Coronary artery (tissue), 2 donors: ENCODE results near the gene OTUD4.
"Not testable (repeated sequence)": the region's sequence is repeated elsewhere in the genome, so short reads cannot be mapped to it uniquely, and the experiment has no call there.

Experiments used
- DNase-seq: peaks from one replicate; pipeline ENCODE4 v3.0.0-alpha.2; 2017; ENCODE audit warnings: low spot score
- H3K27ac ChIP-seq, 2 donors: fragments of 200-600 bp; sonication (generic); one replicate each; pipeline ENCODE4 v1.5.1; 2016 to 2019
- H3K4me3 ChIP-seq: fragments of 200-600 bp; sonication (generic); 2 replicates; pipeline ENCODE4 v1.5.1; 2016; ENCODE audit warnings: mild to moderate bottlenecking, moderate library complexity
- TF ChIP-seq, protein P1 (sequence below): fragments of 200-600 bp; sonication (generic); IDR thresholded peaks from one replicate; pipeline ENCODE4 v1.5.1; 2019; ENCODE audit warnings: antibody characterized with exemption

The OTUD4 gene

DNA sequence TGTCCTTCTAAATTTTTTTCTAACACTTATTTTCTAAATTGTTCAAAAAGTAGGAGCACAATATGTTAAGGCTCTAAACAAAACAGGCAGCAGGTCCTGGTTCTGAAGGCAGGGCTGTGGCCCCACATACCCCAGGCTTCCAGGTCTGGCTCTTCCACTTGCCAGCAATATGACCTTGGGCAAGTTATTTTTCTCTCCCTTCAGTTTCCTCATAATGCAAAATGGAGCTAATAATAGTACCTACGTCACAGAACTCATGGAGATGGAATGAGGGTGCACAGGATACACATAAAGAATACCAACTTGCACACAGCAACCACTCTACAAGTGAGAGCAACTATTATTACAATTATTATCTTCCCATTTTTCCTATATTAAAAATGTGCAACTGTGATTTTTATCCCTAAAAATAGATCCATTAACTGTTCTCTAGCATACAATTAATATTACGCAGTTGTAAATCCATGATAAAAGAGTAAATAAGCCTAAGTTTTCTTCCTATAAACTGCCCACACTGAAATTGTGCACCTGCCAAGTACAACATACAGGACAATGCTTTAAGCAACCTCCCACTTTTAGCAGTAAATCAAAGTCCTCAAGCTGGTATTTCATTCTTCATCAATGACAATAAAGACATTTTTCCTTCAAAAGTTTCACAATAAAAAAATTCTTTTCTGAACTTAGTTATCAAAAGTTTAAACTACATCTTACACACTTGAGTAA is 27.0 kb downstream of the OTUD4 start:
- H3K4me3 ChIP-seq = no peak overlapping the region
- DNase-seq = no peak
- H3K27ac ChIP-seq = no peak overlapping the region
- TF ChIP-seq, protein P1, sequence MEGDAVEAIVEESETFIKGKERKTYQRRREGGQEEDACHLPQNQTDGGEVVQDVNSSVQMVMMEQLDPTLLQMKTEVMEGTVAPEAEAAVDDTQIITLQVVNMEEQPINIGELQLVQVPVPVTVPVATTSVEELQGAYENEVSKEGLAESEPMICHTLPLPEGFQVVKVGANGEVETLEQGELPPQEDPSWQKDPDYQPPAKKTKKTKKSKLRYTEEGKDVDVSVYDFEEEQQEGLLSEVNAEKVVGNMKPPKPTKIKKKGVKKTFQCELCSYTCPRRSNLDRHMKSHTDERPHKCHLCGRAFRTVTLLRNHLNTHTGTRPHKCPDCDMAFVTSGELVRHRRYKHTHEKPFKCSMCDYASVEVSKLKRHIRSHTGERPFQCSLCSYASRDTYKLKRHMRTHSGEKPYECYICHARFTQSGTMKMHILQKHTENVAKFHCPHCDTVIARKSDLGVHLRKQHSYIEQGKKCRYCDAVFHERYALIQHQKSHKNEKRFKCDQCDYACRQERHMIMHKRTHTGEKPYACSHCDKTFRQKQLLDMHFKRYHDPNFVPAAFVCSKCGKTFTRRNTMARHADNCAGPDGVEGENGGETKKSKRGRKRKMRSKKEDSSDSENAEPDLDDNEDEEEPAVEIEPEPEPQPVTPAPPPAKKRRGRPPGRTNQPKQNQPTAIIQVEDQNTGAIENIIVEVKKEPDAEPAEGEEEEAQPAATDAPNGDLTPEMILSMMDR = no peak

DNA sequence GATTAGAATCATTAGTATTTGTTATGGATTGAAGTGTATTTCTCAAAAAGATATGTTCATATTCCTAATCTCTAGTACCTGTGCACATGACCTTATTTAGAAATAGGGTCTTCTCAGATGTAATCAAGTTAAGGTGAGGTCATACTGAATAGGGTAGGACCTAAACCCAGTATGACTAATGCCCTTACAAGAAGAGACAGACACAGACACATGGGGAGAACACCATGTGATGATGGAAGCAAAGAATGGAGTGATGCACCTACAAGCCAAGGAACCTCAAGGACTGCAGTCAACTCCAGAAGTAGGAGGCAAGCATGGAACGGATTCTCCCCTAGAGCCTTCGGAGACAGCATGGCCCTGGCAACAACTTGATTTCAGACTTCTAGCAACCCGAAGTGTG is 31.4 kb downstream of the OTUD4 start:
- no peak overlapping the region for H3K27ac ChIP-seq
- DNase-seq = no peak
- no peak overlapping the region for H3K4me3 ChIP-seq
- TF ChIP-seq, protein P1 = no peak

DNA sequence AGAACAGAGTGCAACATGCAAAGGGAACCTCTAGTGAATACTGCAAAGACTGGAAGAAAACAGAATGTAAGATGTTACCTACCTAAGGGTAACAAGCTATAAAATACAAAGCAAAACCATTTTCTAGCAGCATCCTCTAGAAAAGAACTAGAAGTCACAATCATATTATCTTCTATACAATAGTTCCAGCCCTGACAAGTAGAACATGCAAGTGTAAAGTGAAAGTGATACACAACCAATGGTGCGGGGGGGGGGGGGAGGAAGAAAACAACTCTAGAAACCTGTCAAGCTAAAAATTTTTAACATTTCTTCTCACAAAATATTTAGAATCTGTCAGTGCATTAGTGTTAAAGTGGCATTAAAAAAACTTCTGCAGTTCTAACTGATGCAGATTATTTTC is 44.2 kb downstream of the OTUD4 start:
- not testable (repeated sequence) for DNase-seq, H3K4me3 ChIP-seq, H3K27ac ChIP-seq

DNA sequence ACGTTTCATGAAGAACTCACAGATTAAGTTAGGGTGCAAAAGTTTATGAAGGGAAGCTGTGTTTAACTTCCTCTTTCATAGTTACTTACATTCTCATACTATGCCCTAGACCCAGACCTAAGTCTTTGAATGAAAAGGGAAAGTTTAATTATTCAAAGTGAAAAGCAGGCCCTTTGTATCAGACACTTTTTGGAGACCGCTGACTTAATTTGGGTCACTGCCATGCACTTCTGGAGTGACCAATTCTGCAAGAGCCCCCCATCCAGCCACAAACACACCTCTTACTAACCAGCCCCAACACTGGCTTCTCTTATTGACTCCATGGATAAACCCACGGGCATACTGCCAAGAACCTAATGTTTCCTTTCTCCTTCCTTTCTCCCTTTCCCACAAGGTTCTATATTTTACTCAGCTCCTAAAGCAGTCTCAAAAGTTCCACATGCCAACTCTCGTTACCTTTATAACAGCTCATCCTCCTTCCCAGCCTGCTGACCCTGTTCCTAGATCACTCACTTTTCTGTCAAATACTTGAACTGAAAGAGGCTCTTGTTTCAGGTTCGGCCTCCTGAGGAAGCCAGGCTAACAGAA is 47.8 kb downstream of the OTUD4 start:
- TF ChIP-seq, protein P1 = no peak
- no peak for DNase-seq
- Histone ChIP-seq H3K4me3 (no peak overlapping the region), H3K27ac (no peak overlapping the region)

DNA sequence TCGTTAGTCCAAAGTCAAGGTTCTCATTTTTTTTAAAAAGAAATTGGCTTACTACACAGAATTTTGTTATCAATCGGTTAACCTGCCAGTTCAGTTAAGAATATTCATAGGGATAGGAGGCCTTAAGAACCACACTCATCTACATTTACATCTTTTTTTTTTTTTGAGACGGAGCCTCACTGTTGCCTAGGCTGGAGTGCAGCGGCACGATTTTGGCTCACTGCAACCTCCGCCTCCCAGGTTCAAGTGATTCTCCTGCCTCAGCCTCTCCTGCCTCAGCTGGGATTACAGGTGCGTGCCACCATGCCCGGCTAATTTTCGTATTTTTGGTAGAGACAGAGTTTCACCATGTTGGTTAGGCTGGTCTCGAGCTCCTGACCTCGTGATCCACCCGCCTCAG is 48.5 kb downstream of the OTUD4 start:
- DNase-seq = no peak
- Histone ChIP-seq H3K4me3 (no peak overlapping the region), H3K27ac (no peak overlapping the region)
- TF ChIP-seq, protein P1 = no peak

DNA sequence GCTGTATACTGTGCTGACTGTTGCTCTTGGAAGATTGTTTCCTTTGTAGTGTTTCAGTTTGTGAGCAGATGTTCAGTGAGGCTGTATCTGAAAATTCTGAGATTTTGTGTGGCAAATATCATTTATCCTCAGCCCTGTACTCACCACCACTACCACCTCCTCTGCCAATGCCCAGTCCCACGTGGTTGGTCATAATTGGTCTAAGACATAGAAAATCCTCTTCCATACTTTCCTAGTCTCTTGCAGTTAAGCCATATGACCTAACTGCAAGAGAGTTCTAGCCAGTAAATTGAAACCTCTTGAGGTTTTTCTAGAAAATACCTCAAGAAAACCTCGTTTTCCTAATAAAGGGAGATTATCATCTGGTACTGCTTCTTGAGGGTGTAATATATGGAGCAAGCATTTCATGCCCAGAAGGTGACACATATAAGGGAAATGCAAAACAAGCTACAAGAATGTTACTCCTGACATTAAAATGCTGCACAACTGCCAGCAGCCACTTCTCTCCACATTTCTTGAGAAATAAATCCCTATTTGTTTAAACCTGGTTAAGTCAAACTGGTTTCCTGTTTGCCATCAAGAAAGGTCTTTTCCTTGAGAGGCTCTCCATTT is 49.5 kb downstream of the OTUD4 start:
- TF ChIP-seq, protein P1 = no peak
- no peak for DNase-seq
- no peak overlapping the region for H3K4me3 ChIP-seq
- H3K27ac ChIP-seq = no peak overlapping the region

DNA sequence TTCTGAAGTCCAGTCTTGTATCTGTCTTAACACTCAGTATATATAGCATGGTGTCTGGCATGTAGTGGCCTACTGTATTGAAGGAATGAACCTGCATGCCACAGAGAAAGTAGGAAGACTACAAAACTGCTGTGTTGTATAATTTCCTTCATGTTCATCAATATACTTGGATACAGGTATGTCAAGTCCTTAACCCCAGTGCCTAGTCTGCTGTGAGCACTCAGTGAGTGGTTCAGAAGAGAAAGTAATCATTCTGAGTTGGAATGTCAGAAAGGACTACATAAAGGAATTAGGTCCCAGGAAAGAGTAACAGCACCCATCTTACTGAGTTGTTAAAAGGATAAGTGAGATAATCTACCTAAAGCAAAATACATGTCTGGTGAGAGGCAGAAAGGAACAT is 50.3 kb downstream of the OTUD4 start:
- no peak for DNase-seq
- no peak overlapping the region for H3K27ac ChIP-seq
- TF ChIP-seq, protein P1 = no peak
- no peak overlapping the region for H3K4me3 ChIP-seq
